Mucosa of descending colon (tissue), 3 donors: ENCODE data around the gene ZBTB1. TPM values are rescaled to one million over a fixed set of nuclear protein-coding genes. Genes with fewer than 3 reads are reported as not detected.

Experiments used
- ATAC-seq: fragments of 200-7000 bp; cut with Tn5 transposase; one replicate; pipeline ENCODE4 v1.9.1; 2020; ENCODE audit warnings: mild to moderate bottlenecking, moderate library complexity
- DNase-seq, 3 donors: peaks; one replicate each; pipeline ENCODE4 v3.0.0-alpha.2; 2020
- H3K36me3 ChIP-seq: fragments of 200-600 bp; one replicate; pipeline ENCODE4 v1.8.0; 2021; ENCODE audit warnings: low read depth, mild to moderate bottlenecking
- H3K4me1 ChIP-seq: fragments of 200-600 bp; one replicate; pipeline ENCODE4 v1.8.0; 2021; ENCODE audit warnings: low read depth, mild to moderate bottlenecking
- H3K4me3 ChIP-seq: fragments of 200-600 bp; one replicate; pipeline ENCODE4 v1.8.0; 2021; ENCODE audit warnings: mild to moderate bottlenecking
- H3K9me3 ChIP-seq: fragments of 200-600 bp; one replicate; pipeline ENCODE4 v1.8.0; 2021; ENCODE audit warnings: mild to moderate bottlenecking
- CTCF ChIP-seq: fragments of 200-600 bp; IDR thresholded peaks from one replicate; pipeline ENCODE4 v1.8.0; 2022; ENCODE audit warnings: antibody characterized with exemption, mild to moderate bottlenecking
- intact Hi-C, 2 donors: fragments of 100-400 bp; cut with DNase I in 1 of 2; cut with micrococcal nuclease in 1 of 2; formaldehyde crosslinking; loops; one replicate each; pipeline versions ENCODE4 v1.11.0 to v1.11.1; 2022; cut with DNase I, micrococcal nuclease
- total RNA-seq, 3 donors: library from RNA; stranded (reverse); fragmentation: NEBNext Ultra II Directional in 2 of 3; extraction: Animal tissue kit (Norgen Biotek cat#: 25700) in 2 of 3; gene quantifications; one replicate each; pipeline versions ENCODE4 v1.2.1 to v1.2.4, GENCODE V29; 2021 to 2023
- donor health status: DM: no; HTN: no; CAD: no; lungs with moderate emphysema.
- donor health status: DM: no; HTN: no; CAD: no.
- donor health status: DM: no; HTN: yes; CAD: no.

Gene ZBTB1
- total RNA-seq, 3 donors from 2014 or later, result 26.5 to 40.9 (median 33.0) TPM

GRCh38 chr14:64503434-64504309 lies 898 bp upstream of the ZBTB1 start, which contains the start of gene ZBTB25:
Gene ZBTB25, minus strand, starts transcription at chr14:64503838. Its CDS starts 13,305 bp downstream, at chr14:64490533.
- peak within 1 kb of the TSS; percentile 79 for H3K4me3 ChIP-seq
- intact Hi-C loops, result no loop called here
- no peaks in the 10 kb centered on the region for H3K9me3 ChIP-seq
- no peaks in the 10 kb centered on the region for H3K36me3 ChIP-seq
- ATAC-seq (peak; percentile 80), DNase-seq (peak; percentile 87 to 96 (median 93))
- H3K4me1 ChIP-seq, result peaks cover 56% of the 10 kb centered on the region
- no peak for TF ChIP-seq CTCF

GRCh38 chr14:64504897-64505794 lies 576 bp downstream of the ZBTB1 start:
- peak overlapping the region; percentile 79 for H3K4me3 ChIP-seq
- peaks cover 51% of the 10 kb centered on the region for H3K4me1 ChIP-seq
- DNase-seq, result peak; percentile 91 to 95 (median 93)
- H3K9me3 ChIP-seq, result no peaks in the 10 kb centered on the region
- ATAC-seq, result peak; percentile 60
- H3K36me3 ChIP-seq, result no peaks in the 10 kb centered on the region
- no peak for TF ChIP-seq CTCF
- intact Hi-C loops, result no loop called here

- intact Hi-C loops, result no loop called here
- no peak for ATAC-seq
- peaks cover 46% of the 10 kb centered on the region for H3K4me1 ChIP-seq
- no peaks in the 10 kb centered on the region for H3K9me3 ChIP-seq
- no peak overlapping the region for H3K4me3 ChIP-seq
- no peaks in the 10 kb centered on the region for H3K36me3 ChIP-seq
- no peak for TF ChIP-seq CTCF
- no peak for DNase-seq
Measured at GRCh38 chr14:64506721-64507120, 2.2 kb downstream of the ZBTB1 start.

GRCh38 chr14:64507376-64508156 lies 3.0 kb downstream of the ZBTB1 start:
- intact Hi-C loops, result no loop called here
- no peak for DNase-seq
- H3K4me1 ChIP-seq, result peaks cover 38% of the 10 kb centered on the region
- no peak overlapping the region for H3K4me3 ChIP-seq
- no peaks in the 10 kb centered on the region for H3K36me3 ChIP-seq
- TF ChIP-seq CTCF, result no peak
- no peak for ATAC-seq
- no peaks in the 10 kb centered on the region for H3K9me3 ChIP-seq

GRCh38 chr14:64508215-64508776 lies 3.7 kb downstream of the ZBTB1 start:
- DNase-seq (no peak), ATAC-seq (no peak)
- H3K4me1 ChIP-seq, result peaks cover 34% of the 10 kb centered on the region
- no peak overlapping the region for H3K4me3 ChIP-seq
- H3K36me3 ChIP-seq, result no peaks in the 10 kb centered on the region
- no peak for TF ChIP-seq CTCF
- no peaks in the 10 kb centered on the region for H3K9me3 ChIP-seq
- intact Hi-C loops, result no loop called here
